ENCODE measurements around the gene MFSD11. TPM values are rescaled to one million over a fixed set of nuclear protein-coding genes. Genes with fewer than 3 reads are reported as not detected.
"Not testable (repeated sequence)": the region's sequence is repeated elsewhere in the genome, so short reads cannot be mapped to it uniquely, and the experiment has no call there.

MFSD11 gene
- total RNA-seq, 4 donors from 2014 or later: 35.3 to 64.8 (median 47.0) TPM

GRCh38 chr17:76716839-76717215, 21.1 kb upstream of the MFSD11 start:
- peaks cover 0 to 84% (median 0%) of the 10 kb centered on the region in 3 donors for H3K36me3 ChIP-seq
- H3K27ac ChIP-seq: peak overlapping the region; percentile 14 to 59 (median 22)
- H3K9me3 ChIP-seq: no peaks in the 10 kb centered on the region
- peaks cover 0 to 29% (median 7%) of the 10 kb centered on the region in 4 donors for H3K4me1 ChIP-seq
- TF ChIP-seq CTCF (IDR thresholded peaks at IDR 0.05) (no peak), POLR2A (IDR thresholded peaks at IDR 0.05) (no peak)
- DNase-seq: peak in 1 of 3 donors; percentile 6
- H3K4me3 ChIP-seq: no peak overlapping the region
- no peaks in the 10 kb centered on the region for H3K27me3 ChIP-seq

GRCh38 chr17:76718516-76718915, 19.4 kb upstream of the MFSD11 start:
- H3K9me3 ChIP-seq: no peaks in the 10 kb centered on the region
- no peak overlapping the region for H3K27ac ChIP-seq
- no peaks in the 10 kb centered on the region for H3K27me3 ChIP-seq
- H3K4me3 ChIP-seq: no peak overlapping the region
- H3K4me1 ChIP-seq: peaks cover 0 to 29% (median 7%) of the 10 kb centered on the region in 4 donors
- DNase-seq: peak in 1 of 3 donors; percentile 42
- peaks cover 0 to 92% (median 0%) of the 10 kb centered on the region in 3 donors for H3K36me3 ChIP-seq
- TF ChIP-seq POLR2A (IDR thresholded peaks at IDR 0.05) (no peak), CTCF (IDR thresholded peaks at IDR 0.05) (no peak)

- H3K27ac ChIP-seq: no peak overlapping the region
- peaks cover 0 to 37% (median 7%) of the 10 kb centered on the region in 4 donors for H3K4me1 ChIP-seq
- H3K4me3 ChIP-seq: no peak overlapping the region
- peak in 1 of 3 donors; percentile 38 for DNase-seq
- H3K9me3 ChIP-seq: no peaks in the 10 kb centered on the region
- no peaks in the 10 kb centered on the region for H3K27me3 ChIP-seq
- H3K36me3 ChIP-seq: peaks cover 0 to 99% (median 0%) of the 10 kb centered on the region in 3 donors
- TF ChIP-seq CTCF (IDR thresholded peaks at IDR 0.05) (no peak), POLR2A (IDR thresholded peaks at IDR 0.05) (no peak)
Measured at GRCh38 chr17:76720211-76720610, 17.7 kb upstream of the MFSD11 start.

GRCh38 chr17:76720941-76721340, 17.0 kb upstream of the MFSD11 start:
- Histone ChIP-seq H3K27me3 (no peaks in the 10 kb centered on the region), H3K36me3 (peaks cover 0 to 92% (median 0%) of the 10 kb centered on the region in 3 donors), H3K4me3 (no peak overlapping the region), H3K27ac (no peak overlapping the region), H3K4me1 (peaks cover 0 to 32% (median 4%) of the 10 kb centered on the region in 4 donors), H3K9me3 (no peaks in the 10 kb centered on the region)
- no peak for TF ChIP-seq CTCF (IDR thresholded peaks at IDR 0.05)
- no peak for TF ChIP-seq POLR2A (IDR thresholded peaks at IDR 0.05)
- peak in 1 of 3 donors; percentile 41 for DNase-seq

- DNase-seq: no peak
- H3K4me3 ChIP-seq: no peak overlapping the region
- no peak for TF ChIP-seq POLR2A (IDR thresholded peaks at IDR 0.05)
- no peak for TF ChIP-seq CTCF (IDR thresholded peaks at IDR 0.05)
- peaks cover 0 to 27% (median 4%) of the 10 kb centered on the region in 4 donors for H3K4me1 ChIP-seq
- H3K36me3 ChIP-seq: peaks cover 0 to 86% (median 0%) of the 10 kb centered on the region in 3 donors
- H3K27me3 ChIP-seq: no peaks in the 10 kb centered on the region
- no peak overlapping the region for H3K27ac ChIP-seq
- H3K9me3 ChIP-seq: no peaks in the 10 kb centered on the region
Measured at GRCh38 chr17:76721463-76721862, 16.5 kb upstream of the MFSD11 start.

- no peaks in the 10 kb centered on the region for H3K9me3 ChIP-seq
- peaks cover 0 to 78% (median 0%) of the 10 kb centered on the region in 3 donors for H3K36me3 ChIP-seq
- peaks cover 0 to 21% (median 4%) of the 10 kb centered on the region in 4 donors for H3K4me1 ChIP-seq
- no peak overlapping the region for H3K27ac ChIP-seq
- no peak overlapping the region for H3K4me3 ChIP-seq
- DNase-seq: no peak
- TF ChIP-seq CTCF (IDR thresholded peaks at IDR 0.05): no peak
- no peak for TF ChIP-seq POLR2A (IDR thresholded peaks at IDR 0.05)
- H3K27me3 ChIP-seq: no peaks in the 10 kb centered on the region
Measured at GRCh38 chr17:76722279-76722678, 15.6 kb upstream of the MFSD11 start.

GRCh38 chr17:76722977-76723376, 14.9 kb upstream of the MFSD11 start:
- not testable (repeated sequence) for H3K9me3 ChIP-seq, H3K27ac ChIP-seq, H3K4me3 ChIP-seq, H3K27me3 ChIP-seq, DNase-seq
- peaks cover 0 to 71% (median 0%) of the 10 kb centered on the region in 3 donors for H3K36me3 ChIP-seq
- H3K4me1 ChIP-seq: peaks cover 0 to 28% (median 4%) of the 10 kb centered on the region in 4 donors

Data from Peyer's patch (tissue), 4 donors.